NCI-H1930 (cell line): ENCODE measurements around the gene NCSTN.
A peak's percentile ranks its signal among the peaks of the same experiment; 100 is the strongest.

Experiments
- DNase-seq, 2 experiments: peaks; one replicate each; lab custom pipeline; 2025; lab: John Stamatoyannopoulos, UW

The NCSTN gene

GRCh38 chr1:160351629-160352028, 8.4 kb downstream of the NCSTN start:
- DNase-seq: no peak

- DNase-seq: no peak
Observed at GRCh38 chr1:160352555-160352954, 9.4 kb downstream of the NCSTN start.

- no peak for DNase-seq
Observed at GRCh38 chr1:160353223-160353622, 10.0 kb downstream of the NCSTN start.

GRCh38 chr1:160354388-160354985, 11.3 kb downstream of the NCSTN start:
- no peak for DNase-seq

GRCh38 chr1:160357286-160358002, 14.3 kb downstream of the NCSTN start:
- DNase-seq: no peak

- no peak for DNase-seq
Observed at GRCh38 chr1:160358073-160358472, 14.9 kb downstream of the NCSTN start.

GRCh38 chr1:160359559-160360226, 16.5 kb downstream of the NCSTN start:
- DNase-seq: no peak

GRCh38 chr1:160360227-160360695, 17.1 kb downstream of the NCSTN start:
- DNase-seq: no peak

GRCh38 chr1:160361199-160361598, 18.0 kb downstream of the NCSTN start:
- no peak for DNase-seq

- no peak for DNase-seq
Observed at GRCh38 chr1:160361814-160362167, 18.6 kb downstream of the NCSTN start.

- DNase-seq: peak in 1 of 2 experiments; percentile 13
Observed at GRCh38 chr1:160362168-160362957, 19.2 kb downstream of the NCSTN start.

GRCh38 chr1:160363010-160363409, 19.8 kb downstream of the NCSTN start:
- no peak for DNase-seq

GRCh38 chr1:160363951-160364735, 21.0 kb downstream of the NCSTN start:
- no peak for DNase-seq

GRCh38 chr1:160365325-160365724, 22.1 kb downstream of the NCSTN start:
- no peak for DNase-seq

GRCh38 chr1:160366731-160367515, 23.7 kb downstream of the NCSTN start, which contains the start of gene NHLH1:
Gene NHLH1 (plus strand): TSS chr1:160367071. CDS start chr1:160370732, 3,661 bp downstream.
- DNase-seq: no peak

- no peak for DNase-seq
Observed at GRCh38 chr1:160367516-160367900, 24.3 kb downstream of the NCSTN start.

- no peak for DNase-seq
Observed at GRCh38 chr1:160367934-160368923, 25.0 kb downstream of the NCSTN start.

- DNase-seq: no peak
Observed at GRCh38 chr1:160369087-160369486, 25.9 kb downstream of the NCSTN start.

GRCh38 chr1:160370561-160371345, 27.6 kb downstream of the NCSTN start:
- no peak for DNase-seq
